Right lobe of liver (tissue), 4 donors: ENCODE measurements around the gene SEMA4D.

Experiments
- CTCF ChIP-seq, 4 donors: fragments of 200-600 bp in 3 of 4; fragments of 450-650 bp in 1 of 4; IDR thresholded peaks; one replicate each; pipeline versions ENCODE4 v1.5.1 to v1.8.0; 2016 to 2022; ENCODE audit warnings: antibody characterized with exemption in 4 of 4, mild to moderate bottlenecking in 2 of 4
- POLR2A ChIP-seq: fragments of 450-650 bp; IDR thresholded peaks from one replicate; pipeline ENCODE4 v1.6.1; 2017; ENCODE audit warnings: antibody characterized with exemption, mild to moderate bottlenecking
- donor health status: DM: no; HTN: no; CAD: no.
- donor health status: DM: no; HTN: no; CAD: no.
- donor health status: DM: no; HTN: yes; CAD: no.

- no peak for TF ChIP-seq POLR2A
- TF ChIP-seq CTCF (IDR thresholded peaks at IDR 0.05) = no peak
Observed at GRCh38 chr9:89530726-89531125, 32.8 kb upstream of the SEMA4D start.
